NCI-H345 treated with DMSO at 0.1 percent for 48 hours (cell line): ENCODE data around the gene NFIA.

Experiments used
- DNase-seq: peaks from one replicate; lab custom pipeline; 2025; ENCODE audit not compliant: unreplicated experiment; lab: John Stamatoyannopoulos, UW

NFIA gene

GRCh38 chr1:61287734-61288133 lies 205.4 kb downstream of the NFIA start:
- no peak for DNase-seq

GRCh38 chr1:61289232-61290098 lies 207.1 kb downstream of the NFIA start:
- no peak for DNase-seq

- no peak for DNase-seq
These were observed 208.2 kb downstream of the NFIA start for GRCh38 chr1:61290525-61290924.

GRCh38 chr1:61293197-61293596 lies 210.8 kb downstream of the NFIA start:
- DNase-seq: no peak

GRCh38 chr1:61293986-61294504 lies 211.7 kb downstream of the NFIA start:
- no peak for DNase-seq

GRCh38 chr1:61294930-61295329 lies 212.6 kb downstream of the NFIA start:
- DNase-seq: no peak

GRCh38 chr1:61295818-61296537 lies 213.6 kb downstream of the NFIA start:
- DNase-seq: no peak

GRCh38 chr1:61297887-61298286 lies 215.5 kb downstream of the NFIA start:
- no peak for DNase-seq

- no peak for DNase-seq
These were observed 217.1 kb downstream of the NFIA start for GRCh38 chr1:61299463-61299862.

- DNase-seq: no peak
These were observed 218.5 kb downstream of the NFIA start for GRCh38 chr1:61300899-61301298.

- no peak for DNase-seq
These were observed 219.7 kb downstream of the NFIA start for GRCh38 chr1:61301824-61302657.

- DNase-seq: no peak
These were observed 225.2 kb downstream of the NFIA start for GRCh38 chr1:61307422-61308142.

GRCh38 chr1:61310057-61310456 lies 227.7 kb downstream of the NFIA start:
- DNase-seq: no peak

GRCh38 chr1:61310538-61310937 lies 228.2 kb downstream of the NFIA start:
- DNase-seq: no peak

- DNase-seq: no peak
These were observed 231.6 kb downstream of the NFIA start for GRCh38 chr1:61313906-61314422.

- no peak for DNase-seq
These were observed 232.7 kb downstream of the NFIA start for GRCh38 chr1:61315011-61315410.

GRCh38 chr1:61316493-61316892 lies 234.1 kb downstream of the NFIA start:
- DNase-seq: no peak

- DNase-seq: no peak
These were observed 236.2 kb downstream of the NFIA start for GRCh38 chr1:61318319-61319125.

- DNase-seq: no peak
These were observed 238.2 kb downstream of the NFIA start for GRCh38 chr1:61320575-61320974.
